HG03457 (cell line): Measurements from ENCODE around the gene MRTFA.
"Not testable (repeated sequence)": the region's sequence is repeated elsewhere in the genome, so short reads cannot be mapped to it uniquely, and the experiment has no call there.

Source experiments
- ATAC-seq: cut with Tn5 transposase; IDR thresholded peaks from one replicate; pipeline ENCODE4 v1.9.1; 2021; ENCODE audit warnings: moderate number of reproducible peaks; ENCODE audit not compliant: unreplicated experiment

MRTFA gene

GRCh38 chr22:40628354-40629042, 8.0 kb downstream of the MRTFA start:
- no peak for ATAC-seq

DNA sequence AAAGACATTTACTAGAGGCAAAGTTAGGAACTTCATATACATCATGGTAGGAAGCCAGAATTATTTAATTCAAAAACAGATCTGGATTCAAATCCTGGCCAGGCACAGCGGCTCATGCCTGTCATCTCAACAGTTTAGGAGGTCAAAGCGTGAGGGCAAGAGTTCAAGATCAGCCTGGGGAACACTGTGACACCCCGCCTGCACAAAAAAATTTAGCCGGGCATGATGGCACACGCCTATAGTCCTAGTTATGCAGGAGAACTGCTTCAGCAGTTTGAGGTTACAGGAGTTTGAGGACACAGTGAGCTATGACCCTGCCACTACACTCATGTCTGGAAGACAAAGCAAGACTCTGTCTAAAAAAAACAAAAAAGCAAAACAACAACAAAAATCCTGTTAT, 8.9 kb downstream of the MRTFA start:
- ATAC-seq: no peak

DNA sequence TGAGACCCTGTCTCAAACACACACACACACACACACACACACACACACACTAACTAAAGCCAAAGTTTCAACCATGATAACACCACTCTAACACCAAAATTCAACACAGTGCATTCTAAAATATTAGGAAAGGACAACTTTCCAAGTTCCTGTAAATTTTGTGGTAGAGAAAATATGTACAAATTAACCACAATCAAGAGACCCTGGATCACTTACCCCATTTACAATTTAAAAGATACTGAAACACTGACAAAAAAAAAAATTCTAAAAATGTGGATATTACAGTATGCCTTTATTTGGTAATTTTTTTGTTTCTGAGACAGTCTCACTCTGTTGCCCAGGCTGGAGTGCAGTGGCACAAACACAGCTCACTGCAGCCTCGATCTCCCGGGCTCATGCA, 9.7 kb downstream of the MRTFA start:
- ATAC-seq: no peak

GRCh38 chr22:40625794-40626193, 10.7 kb downstream of the MRTFA start:
- ATAC-seq: not testable (repeated sequence)

DNA sequence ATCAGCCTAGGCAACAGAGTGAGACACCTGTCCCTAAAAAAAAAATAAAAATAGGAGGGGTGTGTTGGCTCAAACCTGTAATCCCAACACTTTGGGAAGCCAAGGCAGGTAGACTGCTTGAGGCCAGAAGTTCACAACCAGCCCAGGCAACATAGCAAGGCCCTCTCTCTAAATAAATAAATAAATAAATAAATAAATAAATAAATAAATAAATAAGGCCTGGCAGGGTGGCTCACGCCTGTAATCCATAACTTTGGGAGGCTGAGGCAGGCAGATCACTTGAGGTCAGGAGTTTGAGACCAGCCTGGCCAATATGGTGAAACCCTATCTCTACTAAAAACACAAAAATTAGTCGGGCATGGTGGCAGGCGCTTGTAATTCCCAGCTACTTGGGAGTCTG, 11.2 kb downstream of the MRTFA start:
- ATAC-seq: not testable (repeated sequence)

DNA sequence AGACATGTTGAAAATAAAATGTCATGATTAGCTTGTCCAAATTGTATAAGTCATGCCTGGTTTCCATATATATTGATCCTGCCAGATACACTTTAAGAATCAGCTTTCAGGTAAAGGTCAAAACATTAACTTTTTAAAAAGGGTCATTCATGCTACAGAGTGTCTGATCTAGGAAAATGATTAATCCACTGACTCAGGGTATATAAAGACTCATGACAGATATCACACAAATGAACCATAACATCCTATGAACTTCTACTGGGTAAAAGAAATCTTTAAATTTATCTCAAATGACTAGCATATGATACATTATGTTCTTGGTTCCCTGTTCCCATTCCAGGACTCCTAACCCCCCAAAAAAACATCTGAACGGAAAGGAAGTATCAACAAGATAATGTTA, 11.7 kb downstream of the MRTFA start:
- no peak for ATAC-seq

GRCh38 chr22:40621309-40622151, 15.0 kb downstream of the MRTFA start:
- ATAC-seq: no peak

GRCh38 chr22:40620464-40621046, 16.0 kb downstream of the MRTFA start:
- no peak for ATAC-seq

DNA sequence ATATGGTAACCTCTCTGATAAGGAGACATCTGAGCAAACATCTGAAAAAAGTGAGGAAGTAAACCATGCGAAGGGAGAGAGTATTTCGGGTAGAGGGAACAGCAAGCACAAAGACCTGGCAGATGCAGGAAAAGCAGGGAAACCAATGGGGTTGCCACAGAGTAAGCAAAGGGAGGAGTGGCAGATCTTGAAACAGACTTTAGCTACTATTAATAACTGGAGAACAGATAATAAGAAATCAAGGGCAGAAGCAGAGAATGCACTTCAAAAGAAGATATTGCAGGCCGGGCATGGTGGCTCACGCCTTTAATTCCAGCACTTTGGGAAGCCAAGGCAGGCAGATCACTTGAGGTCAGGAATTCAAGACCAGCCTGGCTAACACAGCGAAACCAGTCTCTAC, 18.1 kb downstream of the MRTFA start:
- ATAC-seq: no peak

GRCh38 chr22:40616578-40616977, 19.9 kb downstream of the MRTFA start:
- no peak for ATAC-seq

DNA sequence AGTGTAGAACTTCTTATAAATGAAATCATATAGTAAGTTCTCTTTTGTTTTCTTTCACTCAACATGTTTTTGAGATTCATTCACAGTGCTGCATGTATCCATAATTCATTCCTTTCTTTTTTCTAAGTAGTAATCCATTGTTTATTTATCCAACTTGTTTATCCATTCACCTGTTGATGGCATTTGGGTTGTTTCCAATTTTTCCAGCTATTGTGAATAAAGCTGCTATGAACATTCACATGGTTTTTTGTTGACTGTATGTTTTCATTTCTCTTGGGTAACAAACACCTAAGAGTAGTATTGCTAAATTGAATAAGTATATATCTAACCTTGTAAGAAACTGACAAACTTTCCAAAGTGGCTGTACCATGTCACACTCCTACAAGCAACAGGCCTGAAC, 23.5 kb downstream of the MRTFA start:
- no peak for ATAC-seq

DNA sequence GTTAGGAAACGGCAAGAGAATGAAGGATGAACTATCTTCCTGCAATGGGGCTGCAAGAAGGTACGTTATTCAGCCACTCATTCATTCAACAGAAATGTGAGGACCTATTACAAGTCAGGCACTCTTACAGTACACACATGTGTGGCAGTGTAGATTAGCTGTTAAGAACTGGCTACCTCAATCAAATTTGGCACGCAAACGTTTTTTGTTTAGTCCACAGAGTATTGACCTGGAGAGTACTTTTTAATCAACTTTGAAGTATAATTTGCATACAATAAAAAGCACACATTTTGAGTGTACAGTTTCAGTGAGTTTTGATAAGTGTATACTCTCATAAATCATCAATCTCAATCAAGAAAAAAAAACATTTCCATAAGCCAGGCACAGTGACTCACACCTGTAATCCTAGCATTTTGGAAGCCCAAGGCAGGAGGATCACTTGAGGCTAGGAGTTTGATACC, 24.2 kb downstream of the MRTFA start:
- no peak for ATAC-seq

GRCh38 chr22:40611606-40612005, 24.9 kb downstream of the MRTFA start:
- no peak for ATAC-seq

DNA sequence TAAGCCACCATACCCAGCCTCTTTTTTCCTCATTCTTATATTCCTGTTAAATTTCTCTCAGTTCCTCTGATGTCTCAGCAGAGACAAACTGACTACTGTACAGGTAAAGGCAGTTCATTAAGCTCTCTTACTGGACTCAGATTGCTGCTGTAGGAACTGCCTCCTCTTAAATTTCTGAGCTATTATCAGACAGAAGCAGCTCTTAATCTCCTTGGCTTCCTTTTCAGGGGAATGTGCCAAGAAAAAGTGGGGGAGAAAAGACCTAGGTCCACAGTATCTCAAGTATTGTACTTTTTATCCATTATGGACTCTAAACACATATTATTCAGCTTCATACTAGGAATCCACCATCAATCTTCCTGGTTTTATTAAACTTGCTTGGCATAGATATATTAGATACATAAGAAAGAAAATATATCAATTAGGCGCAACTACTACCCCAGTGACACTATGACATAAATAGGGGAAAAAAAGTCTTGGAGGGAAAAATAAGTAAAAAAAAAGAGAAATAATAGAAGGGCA, 26.1 kb downstream of the MRTFA start:
- ATAC-seq: no peak

GRCh38 chr22:40609216-40609615, 27.3 kb downstream of the MRTFA start:
- no peak for ATAC-seq

GRCh38 chr22:40607506-40607905, 29.0 kb downstream of the MRTFA start:
- no peak for ATAC-seq

GRCh38 chr22:40606306-40606705, 30.2 kb downstream of the MRTFA start:
- no peak for ATAC-seq

DNA sequence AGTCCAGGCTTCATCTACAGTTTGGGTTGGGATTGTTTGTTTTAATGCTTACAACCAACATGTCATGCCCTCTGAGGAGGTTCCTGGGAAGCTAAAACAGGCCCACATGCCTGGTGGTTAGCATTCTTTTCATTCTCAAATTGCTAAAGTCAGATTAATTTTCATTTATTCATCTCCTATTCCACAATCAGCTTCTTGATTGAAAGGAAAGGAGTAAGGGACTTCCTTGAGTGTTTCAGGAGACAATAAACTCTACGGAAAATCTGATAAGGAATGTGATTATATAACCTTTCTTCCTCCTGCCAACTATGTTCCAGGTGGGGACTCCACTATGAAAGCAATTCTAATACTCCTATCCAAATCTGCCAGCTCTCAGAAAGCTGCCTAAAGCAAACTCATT, 30.8 kb downstream of the MRTFA start:
- ATAC-seq: no peak

DNA sequence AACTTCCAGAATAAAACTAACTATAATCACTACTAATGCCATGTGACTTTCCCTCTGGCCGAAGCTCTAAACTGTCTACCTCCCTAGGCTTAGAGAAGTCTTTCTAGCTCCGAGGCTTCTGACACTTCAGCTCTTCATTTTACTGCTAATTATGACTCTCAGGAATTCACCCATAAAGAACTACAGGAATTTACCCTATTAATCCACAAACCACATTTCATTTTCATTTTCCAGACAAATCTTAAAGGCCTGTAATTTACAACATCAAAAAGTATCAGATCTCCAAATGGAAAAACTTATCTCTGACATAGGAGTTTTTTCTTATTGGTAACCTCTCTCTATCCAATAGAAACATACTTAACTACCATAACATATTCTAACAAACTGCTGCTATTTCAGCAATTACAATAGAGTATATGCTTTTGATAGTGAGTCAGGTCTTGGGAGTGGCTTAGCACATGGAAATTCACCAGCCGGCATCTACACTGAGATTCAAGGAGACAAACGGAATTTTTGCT, 33.4 kb downstream of the MRTFA start:
- ATAC-seq: no peak

GRCh38 chr22:40602231-40602630, 34.3 kb downstream of the MRTFA start:
- ATAC-seq: no peak

DNA sequence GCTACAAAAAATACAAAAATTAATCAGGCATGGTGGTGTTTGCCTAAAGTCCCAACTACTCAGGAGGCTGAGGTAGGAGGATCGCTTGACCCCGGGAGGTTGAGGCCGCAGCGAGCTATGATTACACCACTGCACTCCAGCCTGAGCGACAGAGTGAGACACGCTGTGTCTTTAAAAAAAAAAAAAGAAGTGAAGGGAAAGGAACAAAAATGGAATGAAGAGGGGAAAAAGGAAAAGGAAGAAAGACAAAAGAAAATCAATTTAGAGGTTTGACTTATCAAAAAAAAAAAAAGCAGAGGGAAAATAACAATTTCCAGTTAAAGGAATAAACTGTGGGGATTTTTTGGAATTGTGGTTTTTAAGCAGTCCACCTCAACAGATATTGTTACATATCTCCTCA, 36.8 kb downstream of the MRTFA start:
- no peak for ATAC-seq
